CD4-positive, alpha-beta T cell treated with Interleukin-15 for 1 hour (primary cell): ENCODE data around the gene ERVV-1.
"Not testable (repeated sequence)": the region's sequence is repeated elsewhere in the genome, so short reads cannot be mapped to it uniquely, and the experiment has no call there.

Experiments
- DNase-seq: peaks from one replicate; pipeline ENCODE4 v3.0.0-alpha.2; 2020

The ERVV-1 gene

DNA sequence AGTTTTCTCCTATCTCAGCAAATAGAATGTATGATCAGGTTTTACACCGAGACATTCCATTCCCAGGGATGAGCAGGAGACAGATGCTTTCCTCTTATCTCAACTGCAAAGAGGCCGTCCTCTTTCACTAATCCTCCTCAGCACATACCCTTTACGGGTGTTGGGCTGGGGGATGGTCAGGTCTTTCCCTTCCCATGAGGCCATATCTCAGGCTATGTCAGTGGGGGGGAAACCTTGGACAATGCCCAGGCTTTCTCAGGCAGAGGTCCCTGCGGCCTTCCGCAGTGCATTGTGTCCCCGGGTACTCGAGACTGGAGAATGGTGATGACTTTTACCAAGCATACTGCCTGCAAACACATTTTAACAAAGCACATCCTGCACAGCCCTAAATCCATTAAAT is 14.6 kb downstream of the ERVV-1 start:
- not testable (repeated sequence) for DNase-seq

DNA sequence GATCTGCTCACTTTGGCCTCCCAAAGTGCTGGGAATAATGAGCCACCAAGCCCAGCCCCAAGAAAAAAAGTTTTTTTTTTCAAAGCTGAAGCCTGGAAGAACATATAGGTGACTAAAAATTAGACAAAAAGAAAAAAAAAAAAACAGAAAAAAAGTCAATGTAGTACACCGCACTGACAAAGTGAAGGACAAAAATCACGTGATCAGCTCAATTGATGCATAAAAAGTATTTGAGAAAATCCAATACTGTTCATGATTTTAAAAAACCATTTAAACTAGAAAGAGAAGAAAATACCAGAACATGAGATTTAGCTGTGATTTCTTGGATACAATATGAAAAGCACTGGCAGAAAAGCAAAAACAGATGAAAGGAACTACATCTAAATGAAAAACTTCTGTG is 20.3 kb downstream of the ERVV-1 start:
- DNase-seq, result no peak

DNA sequence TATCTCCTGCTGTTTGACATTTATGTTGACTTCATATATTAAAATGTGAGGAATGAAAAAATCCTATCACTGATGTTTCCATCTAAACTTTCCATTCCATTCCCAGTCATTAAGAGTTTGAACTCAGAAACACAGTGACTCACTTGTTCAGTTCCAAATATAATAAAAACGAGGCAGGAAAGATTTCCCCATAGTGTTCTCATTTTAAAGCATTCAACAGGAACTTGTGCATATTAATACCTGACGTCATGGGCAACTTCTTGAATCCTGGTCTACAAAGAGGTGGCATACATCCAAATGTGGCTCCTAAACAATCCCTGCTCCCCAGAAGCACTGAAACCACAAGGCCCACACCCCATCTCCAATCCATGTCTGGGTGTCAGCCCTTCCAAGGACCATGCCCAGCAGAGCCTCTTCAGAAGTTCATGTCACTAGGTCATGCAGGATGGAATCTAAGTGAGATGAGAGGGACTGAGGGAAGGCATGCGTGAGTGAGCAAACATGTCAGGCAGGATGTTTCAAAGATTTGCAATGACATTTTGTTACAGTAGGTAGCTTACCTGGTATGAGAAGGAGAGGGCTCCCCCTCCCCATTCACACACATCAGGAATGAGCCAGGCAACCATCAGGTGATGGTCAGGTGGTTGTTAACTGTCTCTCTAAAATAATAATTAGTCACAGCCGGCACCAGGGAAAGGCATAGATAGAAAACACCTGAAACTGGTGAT is 21.4 kb downstream of the ERVV-1 start:
- no peak for DNase-seq

DNA sequence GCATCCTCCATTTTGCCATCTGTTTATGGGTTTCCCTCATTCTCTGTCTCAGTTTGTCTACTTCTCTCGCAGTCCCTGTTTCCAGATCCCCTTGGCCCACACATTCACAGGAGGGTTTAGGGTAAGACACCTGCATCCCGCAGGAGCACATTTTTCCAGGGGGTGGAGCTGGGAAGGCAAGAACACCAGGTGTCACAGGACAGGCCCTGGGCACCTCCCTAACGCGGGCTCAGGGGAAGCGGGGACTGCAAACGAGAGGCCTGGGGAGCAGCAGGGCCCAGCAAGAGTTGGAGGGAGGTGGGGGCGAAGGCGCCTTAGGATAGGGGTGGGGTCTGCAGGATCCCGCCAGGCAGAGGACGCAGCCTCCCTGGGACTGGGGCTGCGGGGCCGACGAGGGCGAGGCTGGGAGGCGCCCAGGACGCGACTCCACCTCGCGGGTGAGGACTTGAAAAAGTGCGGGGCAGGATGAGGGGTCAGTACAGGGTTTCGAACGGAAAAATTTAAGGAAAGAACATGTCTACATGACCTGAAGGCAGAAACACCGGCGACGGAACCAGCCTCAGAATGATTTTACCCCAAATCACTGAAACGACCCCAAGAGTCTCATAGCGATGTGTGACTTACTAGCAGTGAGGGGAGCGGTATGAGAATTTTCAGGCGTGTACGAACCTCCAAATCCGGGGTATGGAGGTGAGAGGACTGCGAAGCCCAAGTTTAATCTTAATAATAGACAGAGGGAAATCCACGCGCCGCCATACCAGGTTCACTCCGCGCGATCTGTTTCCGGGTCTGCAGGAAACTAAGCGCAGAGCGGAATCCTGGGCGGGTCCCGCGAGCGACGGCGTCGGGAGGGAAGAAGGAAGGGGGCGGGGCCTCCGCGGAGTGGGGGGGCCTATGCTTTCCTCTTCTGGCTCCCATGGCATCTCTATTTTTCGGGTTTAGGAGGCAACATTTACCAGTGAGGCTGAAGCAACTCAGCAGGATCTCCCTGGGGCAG is 23.7 kb downstream of the ERVV-1 start:
- no peak for DNase-seq

DNA sequence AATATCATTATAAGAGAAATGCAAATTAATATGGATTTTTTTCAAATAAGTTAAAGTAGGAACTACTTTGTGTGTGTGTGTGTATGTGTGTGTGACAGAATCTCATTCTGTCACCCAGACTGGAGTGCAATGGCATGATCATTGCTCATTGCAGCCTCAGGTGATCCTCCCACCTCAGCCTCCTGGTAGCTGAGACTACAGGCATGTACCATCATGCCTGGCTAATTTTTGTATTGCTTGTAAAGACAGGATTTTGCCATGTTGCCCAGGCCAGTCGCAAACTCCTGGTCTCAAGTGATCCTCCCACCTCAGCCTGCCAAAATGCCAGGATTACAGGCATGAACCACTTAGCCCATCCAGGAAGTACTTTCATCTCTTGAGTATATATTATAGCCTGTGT is 27.6 kb downstream of the ERVV-1 start:
- no peak for DNase-seq

DNA sequence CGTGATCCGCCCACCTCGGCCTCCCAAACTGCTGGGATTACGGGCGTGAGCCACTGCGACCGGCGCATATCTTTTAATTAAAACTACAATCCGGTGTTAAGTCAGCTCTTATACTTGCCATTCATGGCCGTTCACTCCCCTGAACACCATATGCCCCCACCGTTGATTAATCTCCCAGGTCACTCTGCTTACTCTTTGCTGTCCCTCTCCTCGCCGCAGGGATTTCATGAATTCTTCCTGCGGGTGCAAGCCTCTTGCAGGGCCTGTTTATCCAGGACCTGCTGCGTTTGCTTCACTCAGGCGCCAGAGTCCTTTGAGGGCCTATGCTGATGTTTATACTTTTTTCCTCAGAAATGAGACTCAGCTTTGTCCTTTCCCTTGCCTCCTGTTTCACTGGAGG is 31.8 kb downstream of the ERVV-1 start:
- no peak for DNase-seq

DNA sequence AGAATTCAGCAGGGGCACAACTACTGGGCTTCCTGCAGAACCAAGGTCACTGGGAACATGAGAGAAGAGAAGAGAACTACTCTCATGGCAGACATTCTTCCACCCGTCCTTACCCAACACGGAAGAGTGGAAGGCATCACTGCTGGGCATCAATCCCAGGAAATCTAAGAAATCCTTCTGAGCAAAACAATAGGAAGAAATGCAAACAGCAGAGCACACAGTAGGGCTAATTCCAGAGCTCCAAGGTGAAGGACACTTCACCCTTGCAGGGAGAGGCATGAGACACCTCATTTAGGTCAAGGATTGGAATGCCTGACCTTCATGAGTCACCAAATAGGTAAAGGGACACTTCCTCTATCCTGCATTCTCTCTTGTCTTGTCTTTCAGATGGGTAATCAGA is 33.7 kb downstream of the ERVV-1 start:
- DNase-seq, result no peak

DNA sequence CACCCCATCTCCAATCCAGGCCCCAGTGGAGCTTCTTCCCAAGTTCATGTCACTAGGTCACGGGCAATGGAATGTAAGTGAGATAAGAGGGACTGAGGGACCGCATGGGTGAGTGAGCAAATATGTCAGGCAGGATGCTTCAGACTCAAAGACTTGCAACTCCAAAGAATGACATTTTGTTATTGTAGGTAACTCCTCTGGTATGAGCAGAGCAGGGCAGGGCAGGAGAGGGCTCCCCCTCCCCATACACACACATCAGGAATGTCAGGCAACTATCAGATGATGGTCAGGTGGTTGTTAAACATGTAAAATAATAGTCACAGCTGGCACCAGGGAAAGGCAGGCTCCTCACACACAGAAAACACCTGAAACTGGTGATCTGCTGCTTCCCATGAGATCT is 41.4 kb downstream of the ERVV-1 start:
- no peak for DNase-seq

DNA sequence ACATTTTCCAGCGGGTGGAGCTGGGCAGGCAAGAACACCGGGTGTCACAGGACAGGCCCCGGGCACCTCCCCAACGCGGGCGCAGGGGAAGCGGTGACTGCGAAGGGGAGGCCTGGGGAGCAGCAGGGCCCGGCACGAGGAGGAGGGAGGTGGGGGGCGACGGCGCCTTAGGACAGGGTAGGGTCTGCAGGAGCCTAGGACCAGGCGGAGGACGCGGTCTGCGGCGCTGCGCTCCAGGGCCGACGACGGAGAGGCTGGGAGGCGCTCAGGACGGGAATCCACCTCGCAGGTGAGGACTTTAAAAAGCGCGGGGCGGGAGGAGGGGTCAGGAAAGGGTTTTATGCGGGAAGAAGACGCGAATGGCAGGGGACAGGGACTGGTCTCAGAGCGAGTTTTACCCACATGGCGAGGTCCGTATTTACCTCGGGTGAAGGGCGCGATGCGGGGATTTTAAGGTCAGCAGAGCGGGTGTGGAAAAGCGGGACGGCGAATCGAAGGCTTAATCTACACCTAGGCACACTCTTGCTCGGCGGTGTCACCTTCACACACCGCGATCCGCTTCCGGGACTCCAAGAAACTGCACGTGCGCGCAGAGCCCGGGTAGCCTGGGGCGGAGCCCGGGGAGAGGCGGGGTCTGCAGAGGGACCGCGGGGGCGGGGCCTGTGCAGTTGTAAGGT is 44.3 kb downstream of the ERVV-1 start:
- DNase-seq, result no peak
